ENCODE measurements around the gene SLC4A9. TPM values are rescaled to one million over a fixed set of nuclear protein-coding genes. Genes with fewer than 3 reads are reported as not detected.

SLC4A9 gene
- total RNA-seq, 5 donors from 2014 or later (not counting 1 experiment from before 2014, with no cell fraction given), result 0.18 TPM; not detected in 4

DNA sequence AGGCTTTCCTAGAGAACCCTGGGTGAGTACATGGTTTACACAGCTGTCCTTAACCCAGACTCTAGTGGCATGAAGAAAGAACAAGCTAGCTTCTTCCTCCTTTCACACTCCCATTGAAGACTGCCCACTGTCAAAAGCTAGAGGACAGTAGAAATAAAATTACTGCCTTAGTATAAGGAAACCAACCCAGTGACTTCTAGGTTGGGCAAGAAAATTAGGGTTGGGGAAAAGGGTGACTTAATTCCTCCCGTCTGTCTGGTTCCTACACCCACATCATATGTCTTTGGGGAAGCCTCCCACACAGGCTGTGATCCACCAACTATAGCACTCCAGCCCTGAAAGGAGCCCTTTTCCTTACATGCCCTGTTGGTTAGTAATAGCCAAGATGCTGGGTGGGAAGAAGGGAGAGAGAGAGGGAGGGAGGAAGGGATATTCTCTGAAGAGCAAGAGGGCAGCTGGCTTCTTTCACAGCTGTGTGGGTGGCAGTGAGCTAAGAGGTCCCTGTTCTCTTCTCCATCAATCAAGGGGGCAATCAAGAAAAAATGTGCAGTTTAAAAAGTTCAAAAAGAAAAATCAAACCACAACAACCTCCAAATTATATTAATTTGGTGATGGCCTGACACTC lies 35.3 kb upstream of the SLC4A9 start:
- CTCF ChIA-PET, result interaction anchor here (0.7 kb wide), 2 partner anchors 11 to 1502 kb away, joined by 3 read pairs; no protein-coding TSS in a partner anchor
- DNase-seq, result no peak
- H3K4me3 ChIP-seq (ENCODE audit: control insufficient read depth in 1 of 2, extremely low read depth in 1 of 2, low read length in 1 of 2), result no peak overlapping the region
- no peak for ATAC-seq (replicated peaks in 1 of 4)
- Mint-ChIP-seq H3K27ac (no peak overlapping the region), H3K9me3 (no peaks in the 10 kb centered on the region), H3K4me1 (no peaks in the 10 kb centered on the region), H3K4me3 (no peak overlapping the region), H3K27me3 (no peaks in the 10 kb centered on the region), H3K36me3 (no peaks in the 10 kb centered on the region)
- WGBS (ENCODE audit: insufficient coverage), result no CpG with 5 or more reads among the region's 1 CpG
- POLR2A ChIA-PET, result interaction anchor here in 1 of 2 donors (0.6 to 0.7 kb wide), 2 partner anchors 11 to 108 kb away, joined by 6 read pairs; no protein-coding TSS in a partner anchor
- H3K4me1 ChIP-seq (ENCODE audit: control insufficient read depth in 1 of 2, extremely low read depth in 1 of 2, insufficient read depth in 2 of 2, low read length in 2 of 2), result no peaks in the 10 kb centered on the region
- H3K27ac ChIP-seq (ENCODE audit: low read length), result no peak overlapping the region
- H3K9me3 ChIP-seq, result no peaks in the 10 kb centered on the region
- H3K27me3 ChIP-seq (replicated peaks in 1 of 2; ENCODE audit: control insufficient read depth in 2 of 2, extremely low read depth in 1 of 2, insufficient read depth in 2 of 2, low read length in 1 of 2), result peaks cover 0 to 8% of the 10 kb centered on the region in 2 experiments
- H3K36me3 ChIP-seq (ENCODE audit: control insufficient read depth in 2 of 2, extremely low read depth in 1 of 2, insufficient read depth in 1 of 2, low read length in 1 of 2), result no peaks in the 10 kb centered on the region

DNA sequence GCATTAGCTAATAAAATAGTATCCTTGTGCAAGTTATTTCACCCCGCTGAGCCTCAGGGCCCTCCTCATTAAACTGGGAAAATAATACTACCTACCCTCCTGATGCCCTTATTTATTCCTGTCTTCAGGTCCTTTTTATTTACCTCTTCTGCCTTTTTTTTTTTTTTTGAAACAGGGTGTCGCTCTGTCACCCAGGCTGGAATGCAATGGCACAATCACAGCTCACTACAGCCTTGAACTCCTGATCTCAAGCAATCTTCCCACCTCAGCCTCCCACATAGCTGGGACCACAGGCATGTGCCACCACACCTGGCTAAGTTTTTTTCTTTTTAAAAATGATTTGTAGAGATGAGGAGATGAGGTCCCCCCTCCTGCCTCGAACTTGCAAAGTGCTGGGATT lies 34.5 kb upstream of the SLC4A9 start:
- Histone ChIP-seq H3K27ac (ENCODE audit: low read length) (no peak overlapping the region), H3K9me3 (no peaks in the 10 kb centered on the region), H3K4me1 (ENCODE audit: control insufficient read depth in 1 of 2, extremely low read depth in 1 of 2, insufficient read depth in 2 of 2, low read length in 2 of 2) (no peaks in the 10 kb centered on the region), H3K4me3 (ENCODE audit: control insufficient read depth in 1 of 2, extremely low read depth in 1 of 2, low read length in 1 of 2) (no peak overlapping the region), H3K36me3 (ENCODE audit: control insufficient read depth in 2 of 2, extremely low read depth in 1 of 2, insufficient read depth in 1 of 2, low read length in 1 of 2) (no peaks in the 10 kb centered on the region), H3K27me3 (replicated peaks in 1 of 2; ENCODE audit: control insufficient read depth in 2 of 2, extremely low read depth in 1 of 2, insufficient read depth in 2 of 2, low read length in 1 of 2) (peaks cover 0 to 8% of the 10 kb centered on the region in 2 experiments)
- DNase-seq (no peak), ATAC-seq (replicated peaks in 1 of 4) (no peak)
- H3K27me3 Mint-ChIP-seq, result no peaks in the 10 kb centered on the region
- no peaks in the 10 kb centered on the region for H3K9me3 Mint-ChIP-seq
- ChIA-PET CTCF (no interaction called here), POLR2A (interaction anchor here in 1 of 2 donors (0.7 kb wide), 1 partner anchor 107 kb away, joined by 6 read pairs; no protein-coding TSS in a partner anchor)
- no peaks in the 10 kb centered on the region for H3K4me1 Mint-ChIP-seq
- no peak overlapping the region for H3K27ac Mint-ChIP-seq
- H3K4me3 Mint-ChIP-seq, result no peak overlapping the region
- WGBS (ENCODE audit: insufficient coverage), result no CpG with 5 or more reads among the region's 3 CpGs
- no peaks in the 10 kb centered on the region for H3K36me3 Mint-ChIP-seq

DNA sequence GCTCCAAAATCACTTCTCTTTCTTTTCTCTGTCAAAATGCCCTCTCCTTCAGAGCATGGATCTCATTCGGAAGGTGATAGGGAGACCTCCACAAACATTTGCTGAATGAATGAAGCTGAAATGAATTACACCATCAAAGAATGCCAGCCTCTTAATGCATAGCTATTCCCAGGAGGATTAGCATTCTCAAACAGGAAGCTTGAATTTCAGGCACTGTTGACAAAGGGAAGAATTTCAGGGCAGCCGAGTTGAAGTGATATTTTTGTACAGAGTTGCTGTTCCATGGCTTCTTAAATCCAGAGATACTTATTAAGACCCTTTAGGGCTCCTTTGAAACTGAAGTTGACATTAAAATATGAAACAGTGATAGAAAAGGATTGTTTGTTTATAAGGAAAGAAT lies 32.4 kb upstream of the SLC4A9 start:
- CTCF ChIA-PET, result interaction anchor here in 1 of 2 donors (0.6 to 0.9 kb wide), 2 partner anchors 24 to 31 kb away, joined by 4 to 5 read pairs; no protein-coding TSS in a partner anchor
- POLR2A ChIA-PET, result no interaction called here

DNA sequence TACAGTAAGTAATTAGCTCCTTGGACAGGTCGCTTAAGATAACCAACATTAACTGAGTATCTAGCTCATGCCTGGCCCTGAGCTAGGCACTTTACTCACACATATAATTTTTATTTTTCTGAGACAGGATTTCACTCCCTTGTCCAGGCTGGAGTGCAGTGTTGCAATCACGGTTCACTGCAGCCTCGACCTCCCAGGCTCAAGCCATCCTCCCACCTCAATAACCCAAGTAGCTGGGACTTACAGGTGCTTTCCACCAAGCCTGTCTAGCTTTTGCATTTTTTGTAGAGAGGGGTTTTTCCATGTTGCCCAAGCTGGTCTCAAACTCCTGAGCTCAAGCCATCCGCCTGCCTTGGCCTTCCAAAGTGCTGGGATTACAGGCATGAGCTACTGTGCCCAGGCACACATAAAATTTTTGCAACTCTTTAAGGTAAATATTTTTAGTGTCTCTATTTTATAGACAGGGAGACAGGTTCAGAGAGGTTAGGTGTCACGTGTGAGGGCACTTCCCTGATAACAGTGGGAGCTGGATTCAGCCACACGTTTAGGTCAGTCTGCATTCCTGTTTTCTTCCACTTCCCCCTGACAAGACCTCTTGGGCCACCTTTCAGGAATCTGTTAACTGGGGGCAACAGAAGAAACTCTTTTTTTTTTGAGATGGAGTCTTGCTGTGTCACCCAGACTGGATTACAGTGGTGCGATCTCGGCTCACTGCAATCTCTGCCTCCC lies 31.8 kb upstream of the SLC4A9 start:
- H3K27ac ChIP-seq (ENCODE audit: low read length), result no peak overlapping the region
- H3K4me3 ChIP-seq (ENCODE audit: control insufficient read depth in 1 of 2, extremely low read depth in 1 of 2, low read length in 1 of 2), result no peak overlapping the region
- no peak for DNase-seq
- POLR2A ChIA-PET, result no interaction called here
- H3K36me3 ChIP-seq (ENCODE audit: control insufficient read depth in 2 of 2, extremely low read depth in 1 of 2, insufficient read depth in 1 of 2, low read length in 1 of 2), result no peaks in the 10 kb centered on the region
- peaks cover 0 to 2% of the 10 kb centered on the region in 2 experiments for H3K27me3 ChIP-seq (replicated peaks in 1 of 2; ENCODE audit: control insufficient read depth in 2 of 2, extremely low read depth in 1 of 2, insufficient read depth in 2 of 2, low read length in 1 of 2)
- Mint-ChIP-seq H3K4me3 (no peak overlapping the region), H3K9me3 (no peaks in the 10 kb centered on the region), H3K36me3 (peaks cover 2% of the 10 kb centered on the region), H3K4me1 (no peaks in the 10 kb centered on the region), H3K27ac (no peak overlapping the region), H3K27me3 (no peaks in the 10 kb centered on the region)
- CTCF ChIA-PET, result interaction anchor here (0.6 to 1.2 kb wide), 4 partner anchors 18 to 56 kb away, joined by 3 to 5 read pairs (median 4); partner anchors contain the start of gene HBEGF (in 1 of the 2)
- H3K9me3 ChIP-seq, result no peaks in the 10 kb centered on the region
- no peaks in the 10 kb centered on the region for H3K4me1 ChIP-seq (ENCODE audit: control insufficient read depth in 1 of 2, extremely low read depth in 1 of 2, insufficient read depth in 2 of 2, low read length in 2 of 2)
- ATAC-seq (replicated peaks in 1 of 4), result no peak
- WGBS (ENCODE audit: insufficient coverage), result 93% methylated on average over 3 of the region's 8 CpGs

More for the DNA sequence above, 32.4 kb upstream of the SLC4A9 start:
- DNase-seq (no peak), ATAC-seq (replicated peaks in 1 of 4) (no peak)
- no peaks in the 10 kb centered on the region for H3K27me3 Mint-ChIP-seq
- no peaks in the 10 kb centered on the region for H3K4me1 Mint-ChIP-seq
- Histone ChIP-seq H3K27me3 (replicated peaks in 1 of 2; ENCODE audit: control insufficient read depth in 2 of 2, extremely low read depth in 1 of 2, insufficient read depth in 2 of 2, low read length in 1 of 2) (peaks cover 0 to 6% of the 10 kb centered on the region in 2 experiments), H3K27ac (ENCODE audit: low read length) (no peak overlapping the region), H3K9me3 (no peaks in the 10 kb centered on the region), H3K4me3 (ENCODE audit: control insufficient read depth in 1 of 2, extremely low read depth in 1 of 2, low read length in 1 of 2) (no peak overlapping the region), H3K36me3 (ENCODE audit: control insufficient read depth in 2 of 2, extremely low read depth in 1 of 2, insufficient read depth in 1 of 2, low read length in 1 of 2) (no peaks in the 10 kb centered on the region), H3K4me1 (ENCODE audit: control insufficient read depth in 1 of 2, extremely low read depth in 1 of 2, insufficient read depth in 2 of 2, low read length in 2 of 2) (no peaks in the 10 kb centered on the region)
- H3K36me3 Mint-ChIP-seq, result peaks cover 2% of the 10 kb centered on the region
- no peaks in the 10 kb centered on the region for H3K9me3 Mint-ChIP-seq
- 50% methylated on average over 1 of the region's 2 CpGs for WGBS (ENCODE audit: insufficient coverage)
- no peak overlapping the region for H3K4me3 Mint-ChIP-seq
- no peak overlapping the region for H3K27ac Mint-ChIP-seq

DNA sequence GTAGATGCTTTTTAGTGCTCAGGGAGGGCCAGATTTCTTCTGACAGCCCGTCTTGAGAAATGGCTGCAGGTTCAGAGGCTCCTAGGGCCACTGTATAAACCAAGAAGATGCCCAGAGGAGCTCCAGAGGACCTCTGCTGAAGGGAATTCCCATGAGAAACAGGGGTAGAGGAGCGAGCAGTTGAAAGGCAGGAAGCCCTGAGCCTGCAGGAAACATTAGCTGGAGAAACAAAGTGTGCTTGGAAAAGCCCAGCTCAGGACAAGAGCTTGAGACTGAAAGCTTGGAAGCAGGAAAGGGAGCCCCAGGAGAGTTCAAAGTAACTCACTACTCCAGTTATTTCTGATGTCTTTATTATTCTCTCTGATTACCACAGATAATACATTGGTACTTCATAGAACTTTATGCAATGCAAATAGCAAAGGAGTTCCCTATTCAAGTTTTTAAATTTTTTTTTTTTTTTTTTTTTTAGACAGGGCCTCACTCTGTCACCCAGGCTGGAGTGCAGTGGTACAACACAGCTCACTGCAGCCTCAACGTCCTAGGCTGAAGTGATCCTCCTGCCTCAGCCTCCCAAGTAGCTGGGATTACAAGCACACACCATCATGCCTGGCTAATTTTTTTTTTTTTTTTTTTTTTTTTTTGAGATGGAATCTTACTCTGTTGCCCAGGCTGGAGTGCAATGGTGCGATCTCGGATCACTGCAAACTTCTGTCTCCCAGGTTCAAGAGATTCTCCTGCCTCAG lies 30.1 kb upstream of the SLC4A9 start:
- Histone ChIP-seq H3K9me3 (no peaks in the 10 kb centered on the region), H3K4me3 (ENCODE audit: control insufficient read depth in 1 of 2, extremely low read depth in 1 of 2, low read length in 1 of 2) (no peak overlapping the region), H3K4me1 (ENCODE audit: control insufficient read depth in 1 of 2, extremely low read depth in 1 of 2, insufficient read depth in 2 of 2, low read length in 2 of 2) (no peaks in the 10 kb centered on the region), H3K36me3 (ENCODE audit: control insufficient read depth in 2 of 2, extremely low read depth in 1 of 2, insufficient read depth in 1 of 2, low read length in 1 of 2) (no peaks in the 10 kb centered on the region), H3K27me3 (replicated peaks in 1 of 2; ENCODE audit: control insufficient read depth in 2 of 2, extremely low read depth in 1 of 2, insufficient read depth in 2 of 2, low read length in 1 of 2) (no peaks in the 10 kb centered on the region), H3K27ac (ENCODE audit: low read length) (no peak overlapping the region)
- H3K9me3 Mint-ChIP-seq, result no peaks in the 10 kb centered on the region
- DNase-seq (no peak), ATAC-seq (replicated peaks in 1 of 4) (no peak)
- POLR2A ChIA-PET, result interaction anchor here in 1 of 2 donors (0.6 kb wide), 1 partner anchor 420 kb away, joined by 3 read pairs; no protein-coding TSS in a partner anchor
- peaks cover 11% of the 10 kb centered on the region for H3K36me3 Mint-ChIP-seq
- no peaks in the 10 kb centered on the region for H3K27me3 Mint-ChIP-seq
- CTCF ChIA-PET, result interaction anchor here (0.5 to 1.2 kb wide), 5 partner anchors 16 to 74 kb away, joined by 3 to 5 read pairs (median 4); partner anchors contain the start of gene HBEGF (in 1 of the 2)
- WGBS (ENCODE audit: insufficient coverage), result 56% methylated on average over 1 of the region's 5 CpGs
- H3K27ac Mint-ChIP-seq, result no peak overlapping the region
- H3K4me3 Mint-ChIP-seq, result no peak overlapping the region
- H3K4me1 Mint-ChIP-seq, result no peaks in the 10 kb centered on the region

DNA sequence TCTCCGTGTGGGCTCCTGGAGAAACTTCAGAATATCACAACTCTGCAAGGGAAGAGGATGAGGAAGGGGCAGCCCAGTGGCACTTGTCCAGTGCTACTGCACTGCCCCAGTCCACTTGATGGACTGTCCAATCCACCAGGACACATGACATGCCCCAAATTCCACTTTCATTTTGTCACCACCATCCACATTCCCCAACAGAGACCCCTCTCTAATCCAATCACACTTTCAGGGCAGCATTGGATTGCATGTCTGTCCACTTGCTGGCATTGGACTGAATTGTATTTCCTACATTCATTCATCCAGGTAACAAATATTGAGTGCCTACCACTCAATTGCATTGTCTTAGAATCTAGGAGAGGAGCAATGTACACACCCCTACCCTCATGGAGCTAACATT lies 28.4 kb upstream of the SLC4A9 start:
- WGBS (ENCODE audit: insufficient coverage), result no CpG with 5 or more reads among the region's 1 CpG

More for the DNA sequence above, 28.4 kb upstream of the SLC4A9 start:
- Mint-ChIP-seq H3K4me1 (peaks cover 0 to 4% (median 0%) of the 10 kb centered on the region in 3 donors), H3K27me3 (no peaks in the 10 kb centered on the region), H3K4me3 (no peak overlapping the region), H3K9me3 (no peaks in the 10 kb centered on the region), H3K27ac (no peak overlapping the region), H3K36me3 (peaks cover 11% of the 10 kb centered on the region)
- Histone ChIP-seq H3K27ac (ENCODE audit: low read length) (no peak overlapping the region), H3K4me1 (ENCODE audit: control insufficient read depth in 1 of 2, extremely low read depth in 1 of 2, insufficient read depth in 2 of 2, low read length in 2 of 2) (no peaks in the 10 kb centered on the region), H3K36me3 (ENCODE audit: control insufficient read depth in 2 of 2, extremely low read depth in 1 of 2, insufficient read depth in 1 of 2, low read length in 1 of 2) (no peaks in the 10 kb centered on the region), H3K27me3 (replicated peaks in 1 of 2; ENCODE audit: control insufficient read depth in 2 of 2, extremely low read depth in 1 of 2, insufficient read depth in 2 of 2, low read length in 1 of 2) (no peaks in the 10 kb centered on the region), H3K4me3 (ENCODE audit: control insufficient read depth in 1 of 2, extremely low read depth in 1 of 2, low read length in 1 of 2) (no peak overlapping the region), H3K9me3 (no peaks in the 10 kb centered on the region)
- ChIA-PET CTCF (interaction anchor here in 1 of 2 donors (0.7 kb wide), 1 partner anchor 14 kb away, joined by 3 read pairs; no protein-coding TSS in a partner anchor), POLR2A (no interaction called here)
- DNase-seq (no peak), ATAC-seq (replicated peaks in 1 of 4) (no peak)
